ENCODE results near the gene CDHR4.

The CDHR4 gene

GRCh38 chr3:49801160-49801559, 1.5 kb upstream of the CDHR4 start:
- no peak for TF ChIP-seq CTCF (IDR thresholded peaks at IDR 0.05; ENCODE audit: low read depth, low read length)
- no peak overlapping the region for H3K4me3 ChIP-seq (ENCODE audit: low read depth, low read length)

GRCh38 chr3:49799105-49799504, 568 bp downstream of the CDHR4 start:
- H3K4me3 ChIP-seq (ENCODE audit: low read depth, low read length): no peak overlapping the region

GRCh38 chr3:49794926-49795905, 4.5 kb downstream of the CDHR4 start:
- TF ChIP-seq CTCF (IDR thresholded peaks at IDR 0.05; ENCODE audit: low read depth, low read length): no peak
- H3K4me3 ChIP-seq (ENCODE audit: low read depth, low read length): no peak overlapping the region

More at GRCh38 chr3:49799105-49799504, 568 bp downstream of the CDHR4 start:
- no peak for TF ChIP-seq CTCF (IDR thresholded peaks at IDR 0.05; ENCODE audit: low read depth, low read length)

- TF ChIP-seq CTCF (IDR thresholded peaks at IDR 0.05; ENCODE audit: low read depth, low read length): no peak
Observed at GRCh38 chr3:49794431-49794830, 5.2 kb downstream of the CDHR4 start.

GRCh38 chr3:49793486-49794085, 6.1 kb downstream of the CDHR4 start:
- no peak overlapping the region for H3K4me3 ChIP-seq (ENCODE audit: low read depth, low read length)
- TF ChIP-seq CTCF (IDR thresholded peaks at IDR 0.05; ENCODE audit: low read depth, low read length): no peak

More at GRCh38 chr3:49794431-49794830, 5.2 kb downstream of the CDHR4 start:
- H3K4me3 ChIP-seq (ENCODE audit: low read depth, low read length): no peak overlapping the region

GRCh38 chr3:49792371-49793150, 7.1 kb downstream of the CDHR4 start:
- TF ChIP-seq CTCF (IDR thresholded peaks at IDR 0.05; ENCODE audit: low read depth, low read length): no peak

More at GRCh38 chr3:49792371-49793150, 7.1 kb downstream of the CDHR4 start:
- H3K4me3 ChIP-seq (ENCODE audit: low read depth, low read length): no peak overlapping the region

Measured in WI38 (cell line).